Measurements from ENCODE around the gene ITPR1.

GRCh38 chr3:4623421-4623999, 130.4 kb downstream of the ITPR1 start:
- TF ChIP-seq CTCF (IDR thresholded peaks at IDR 0.05) (no peak), POLR2A (IDR thresholded peaks at IDR 0.05) (no peak)

Data from heart left ventricle (tissue), 13 donors.